Activated CD4-positive, alpha-beta T cell treated with anti-CD3 and anti-CD28 coated beads for 1 hour (primary cell): ENCODE results near the gene INTS14.

Experiments used
- DNase-seq: peaks from one replicate; pipeline ENCODE4 v3.0.0-alpha.2; 2020

INTS14 gene

GRCh38 chr15:65610871-65611718 lies at the start of gene INTS14:
Gene INTS14, minus strand, starts transcription at chr15:65611131. Its CDS starts 3,751 bp downstream, at chr15:65607380.
- DNase-seq = peak; percentile 84

- DNase-seq = no peak
These were observed 48.6 kb upstream of the INTS14 start for GRCh38 chr15:65659502-65660052.

- DNase-seq = no peak
These were observed 44.5 kb upstream of the INTS14 start for GRCh38 chr15:65655457-65655856.

GRCh38 chr15:65655026-65655425 lies 44.1 kb upstream of the INTS14 start:
- DNase-seq = no peak

GRCh38 chr15:65653801-65654521 lies 43.0 kb upstream of the INTS14 start:
- DNase-seq = no peak

GRCh38 chr15:65653341-65653740 lies 42.4 kb upstream of the INTS14 start:
- no peak for DNase-seq

GRCh38 chr15:65651831-65652749 lies 41.2 kb upstream of the INTS14 start:
- no peak for DNase-seq

GRCh38 chr15:65651042-65651322 lies 40.1 kb upstream of the INTS14 start:
- no peak for DNase-seq

GRCh38 chr15:65650312-65651041 lies 39.5 kb upstream of the INTS14 start:
- no peak for DNase-seq

- DNase-seq = no peak
These were observed 35.6 kb upstream of the INTS14 start for GRCh38 chr15:65646486-65646885.

- no peak for DNase-seq
These were observed 34.5 kb upstream of the INTS14 start for GRCh38 chr15:65645392-65645791.

- no peak for DNase-seq
These were observed 33.4 kb upstream of the INTS14 start for GRCh38 chr15:65644282-65644681.

- no peak for DNase-seq
These were observed 31.7 kb upstream of the INTS14 start for GRCh38 chr15:65642594-65642993.

GRCh38 chr15:65641768-65642475 lies 31.0 kb upstream of the INTS14 start:
- DNase-seq = no peak

- no peak for DNase-seq
These were observed 28.6 kb upstream of the INTS14 start for GRCh38 chr15:65639509-65639908.

- DNase-seq = no peak
These were observed 27.8 kb upstream of the INTS14 start for GRCh38 chr15:65638681-65639089.

- DNase-seq = no peak
These were observed 27.2 kb upstream of the INTS14 start for GRCh38 chr15:65638109-65638508.

GRCh38 chr15:65634356-65634755 lies 23.4 kb upstream of the INTS14 start:
- no peak for DNase-seq

- no peak for DNase-seq
These were observed 22.8 kb upstream of the INTS14 start for GRCh38 chr15:65633752-65634151.

GRCh38 chr15:65632780-65633375 lies 21.9 kb upstream of the INTS14 start:
- DNase-seq = no peak

- no peak for DNase-seq
These were observed 20.6 kb upstream of the INTS14 start for GRCh38 chr15:65631503-65631902.
